ENCODE results near the gene MYL1.

DNA sequence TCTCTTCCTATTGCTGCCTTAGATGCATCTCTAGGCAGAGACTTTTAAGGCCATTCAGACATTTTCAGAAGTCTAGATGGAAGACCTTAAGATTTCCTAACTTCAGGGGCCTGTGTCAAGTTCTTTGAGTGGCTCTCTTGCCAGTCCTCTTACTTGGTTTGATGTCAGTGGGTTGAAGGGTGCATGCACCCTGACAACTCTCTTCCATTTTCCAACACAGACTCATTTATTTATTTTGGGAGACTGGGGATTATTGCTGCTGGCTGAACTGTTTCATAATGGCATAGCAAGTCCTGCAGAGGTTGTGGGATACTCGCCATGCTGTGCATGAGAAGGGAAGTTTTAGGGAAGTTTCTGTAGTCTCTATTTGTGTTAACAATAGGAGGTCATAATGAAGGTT, 50.7 kb downstream of the MYL1 start:
- TF ChIP-seq, protein P1, sequence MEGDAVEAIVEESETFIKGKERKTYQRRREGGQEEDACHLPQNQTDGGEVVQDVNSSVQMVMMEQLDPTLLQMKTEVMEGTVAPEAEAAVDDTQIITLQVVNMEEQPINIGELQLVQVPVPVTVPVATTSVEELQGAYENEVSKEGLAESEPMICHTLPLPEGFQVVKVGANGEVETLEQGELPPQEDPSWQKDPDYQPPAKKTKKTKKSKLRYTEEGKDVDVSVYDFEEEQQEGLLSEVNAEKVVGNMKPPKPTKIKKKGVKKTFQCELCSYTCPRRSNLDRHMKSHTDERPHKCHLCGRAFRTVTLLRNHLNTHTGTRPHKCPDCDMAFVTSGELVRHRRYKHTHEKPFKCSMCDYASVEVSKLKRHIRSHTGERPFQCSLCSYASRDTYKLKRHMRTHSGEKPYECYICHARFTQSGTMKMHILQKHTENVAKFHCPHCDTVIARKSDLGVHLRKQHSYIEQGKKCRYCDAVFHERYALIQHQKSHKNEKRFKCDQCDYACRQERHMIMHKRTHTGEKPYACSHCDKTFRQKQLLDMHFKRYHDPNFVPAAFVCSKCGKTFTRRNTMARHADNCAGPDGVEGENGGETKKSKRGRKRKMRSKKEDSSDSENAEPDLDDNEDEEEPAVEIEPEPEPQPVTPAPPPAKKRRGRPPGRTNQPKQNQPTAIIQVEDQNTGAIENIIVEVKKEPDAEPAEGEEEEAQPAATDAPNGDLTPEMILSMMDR (IDR thresholded peaks at IDR 0.05; ENCODE audit: insufficient read depth, low read length), result no peak
- no peak for TF ChIP-seq GABPA (IDR thresholded peaks at IDR 0.05; ENCODE audit: low read depth)
- no peak for TF ChIP-seq POLR2AphosphoS5 (IDR thresholded peaks at IDR 0.05; ENCODE audit: low read depth)
